NCI-H82 treated with DMSO at 0.1 percent for 48 hours (cell line): ENCODE results near the gene A3GALT2.
A peak's percentile ranks its signal among the peaks of the same experiment; 100 is the strongest.

Experiments used
- DNase-seq: peaks from one replicate; lab custom pipeline; 2025; ENCODE audit not compliant: unreplicated experiment; lab: John Stamatoyannopoulos, UW

Gene A3GALT2

GRCh38 chr1:33350611-33351280 lies 29.8 kb upstream of the A3GALT2 start:
- no peak for DNase-seq

- DNase-seq = peak; percentile 76
Observed at GRCh38 chr1:33349778-33350610, 29.1 kb upstream of the A3GALT2 start.

- no peak for DNase-seq
Observed at GRCh38 chr1:33349081-33349759, 28.3 kb upstream of the A3GALT2 start.

- no peak for DNase-seq
Observed at GRCh38 chr1:33348676-33349080, 27.8 kb upstream of the A3GALT2 start.

GRCh38 chr1:33348194-33348593 lies 27.3 kb upstream of the A3GALT2 start:
- DNase-seq = no peak

- no peak for DNase-seq
Observed at GRCh38 chr1:33347650-33347992, 26.7 kb upstream of the A3GALT2 start.

- DNase-seq = no peak
Observed at GRCh38 chr1:33346927-33347649, 26.2 kb upstream of the A3GALT2 start.

- DNase-seq = no peak
Observed at GRCh38 chr1:33346533-33346926, 25.6 kb upstream of the A3GALT2 start.

GRCh38 chr1:33344896-33345560 lies 24.1 kb upstream of the A3GALT2 start:
- no peak for DNase-seq

- peak; percentile 61 for DNase-seq
Observed at GRCh38 chr1:33343539-33343938, 22.6 kb upstream of the A3GALT2 start.

- peak; percentile 98 for DNase-seq
Observed at GRCh38 chr1:33342041-33342723, 21.3 kb upstream of the A3GALT2 start.

- no peak for DNase-seq
Observed at GRCh38 chr1:33341190-33341589, 20.3 kb upstream of the A3GALT2 start.

GRCh38 chr1:33339413-33339812 lies 18.5 kb upstream of the A3GALT2 start:
- no peak for DNase-seq

GRCh38 chr1:33338440-33339211 lies 17.7 kb upstream of the A3GALT2 start:
- peak; percentile 81 for DNase-seq

- no peak for DNase-seq
Observed at GRCh38 chr1:33338048-33338439, 17.1 kb upstream of the A3GALT2 start.

GRCh38 chr1:33337441-33337840 lies 16.5 kb upstream of the A3GALT2 start:
- no peak for DNase-seq

- DNase-seq = peak; percentile 88
Observed at GRCh38 chr1:33336580-33336979, 15.7 kb upstream of the A3GALT2 start.

- DNase-seq = no peak
Observed at GRCh38 chr1:33335020-33335419, 14.1 kb upstream of the A3GALT2 start.

GRCh38 chr1:33334081-33334552 lies 13.2 kb upstream of the A3GALT2 start:
- no peak for DNase-seq
